DMS 273 (cell line): ENCODE measurements around the gene VWC2L.

Experiments used
- DNase-seq: peaks from one replicate; lab custom pipeline; 2025; ENCODE audit not compliant: unreplicated experiment; lab: John Stamatoyannopoulos, UW

The VWC2L gene

GRCh38 chr2:214533541-214533940 is 122.7 kb downstream of the VWC2L start:
- no peak for DNase-seq

GRCh38 chr2:214536625-214537024 is 125.8 kb downstream of the VWC2L start:
- no peak for DNase-seq

- no peak for DNase-seq
Observed at GRCh38 chr2:214537929-214538328, 127.1 kb downstream of the VWC2L start.

- peak; percentile 42 for DNase-seq
Observed at GRCh38 chr2:214542295-214542694, 131.4 kb downstream of the VWC2L start.

GRCh38 chr2:214542866-214543265 is 132.0 kb downstream of the VWC2L start:
- no peak for DNase-seq

GRCh38 chr2:214543386-214543955 is 132.6 kb downstream of the VWC2L start:
- peak; percentile 19 for DNase-seq

GRCh38 chr2:214545898-214546542 is 135.2 kb downstream of the VWC2L start:
- no peak for DNase-seq

GRCh38 chr2:214547931-214548330 is 137.1 kb downstream of the VWC2L start:
- no peak for DNase-seq

GRCh38 chr2:214549946-214550345 is 139.1 kb downstream of the VWC2L start:
- DNase-seq: no peak

- no peak for DNase-seq
Observed at GRCh38 chr2:214550786-214551185, 139.9 kb downstream of the VWC2L start.

GRCh38 chr2:214557884-214558283 is 147.0 kb downstream of the VWC2L start:
- DNase-seq: no peak

GRCh38 chr2:214558341-214558740 is 147.5 kb downstream of the VWC2L start:
- no peak for DNase-seq

- DNase-seq: no peak
Observed at GRCh38 chr2:214560176-214560575, 149.3 kb downstream of the VWC2L start.

GRCh38 chr2:214560618-214561190 is 149.8 kb downstream of the VWC2L start:
- peak; percentile 32 for DNase-seq

GRCh38 chr2:214565246-214565645 is 154.4 kb downstream of the VWC2L start:
- no peak for DNase-seq

- DNase-seq: no peak
Observed at GRCh38 chr2:214566457-214566856, 155.6 kb downstream of the VWC2L start.

GRCh38 chr2:214569419-214570035 is 158.7 kb downstream of the VWC2L start:
- DNase-seq: no peak

- peak; percentile 38 for DNase-seq
Observed at GRCh38 chr2:214574084-214574781, 163.4 kb downstream of the VWC2L start.

- DNase-seq: peak; percentile 73
Observed at GRCh38 chr2:214575030-214575429, 164.2 kb downstream of the VWC2L start.

- DNase-seq: peak; percentile 53
Observed at GRCh38 chr2:214575465-214575864, 164.6 kb downstream of the VWC2L start.

- DNase-seq: no peak
Observed at GRCh38 chr2:214577769-214578168, 166.9 kb downstream of the VWC2L start.

- DNase-seq: no peak
Observed at GRCh38 chr2:214578442-214578841, 167.6 kb downstream of the VWC2L start.
